Erythroblast (primary cell): ENCODE results near the gene BMP6.

Source experiments
- GATA1 ChIP-seq: IDR thresholded peaks from 2 replicates; pipeline ENCODE4 v1.6.1; 2011; ENCODE audit warnings: low read depth, mild to moderate bottlenecking, control low read depth, low read length, moderate library complexity
- POLR2A ChIP-seq: IDR thresholded peaks from 2 replicates; pipeline ENCODE4 v1.6.1; 2011; ENCODE audit warnings: mild to moderate bottlenecking, low read length

DNA sequence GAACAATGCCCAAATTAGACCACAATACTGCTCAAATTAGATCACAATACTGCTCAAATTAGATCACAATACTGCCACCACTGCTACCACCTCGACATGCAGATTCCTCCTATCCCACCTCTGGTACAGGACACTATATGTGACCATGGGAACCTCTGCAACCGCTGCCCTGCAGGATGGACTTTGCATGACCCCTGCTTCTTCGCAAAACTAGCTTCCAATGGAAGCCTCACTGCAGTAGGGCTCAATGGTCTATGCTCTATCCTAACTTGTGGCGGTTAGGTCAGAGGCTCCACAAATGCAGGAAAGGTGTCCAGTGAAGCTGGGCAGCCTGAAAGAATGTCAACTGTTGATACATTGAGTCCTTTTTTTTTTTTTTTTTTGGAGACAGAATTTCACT, 192.5 kb downstream of the BMP6 start:
- TF ChIP-seq POLR2A: no peak
- TF ChIP-seq GATA1: no peak
